Heart right ventricle (tissue), 16 donors: ENCODE measurements around the gene EGFR. TPM values are rescaled to one million over a fixed set of nuclear protein-coding genes. Genes with fewer than 3 reads are reported as not detected.

ENCODE experiments used
- ATAC-seq, 8 donors: fragments of 200-7000 bp; cut with Tn5 transposase; one replicate each; pipeline ENCODE4 v1.9.1; 2020; ENCODE audit warnings: mild to moderate bottlenecking in 8 of 8, moderate library complexity in 8 of 8, moderate number of reproducible peaks in 1 of 8
- DNase-seq, 2 donors: peaks; one replicate each; pipeline ENCODE4 v3.0.0-alpha.2; 2020
- H3K27ac ChIP-seq, 10 donors: fragments of 200-600 bp; sonication (generic) in 2 of 10; one replicate each; pipeline versions ENCODE4 v1.5.0 to v1.8.0; 2020 to 2022; ENCODE audit warnings: mild to moderate bottlenecking in 3 of 10
- H3K27me3 ChIP-seq, 7 donors: fragments of 200-600 bp; one replicate each; pipeline ENCODE4 v1.8.0; 2021 to 2022; ENCODE audit warnings: mild to moderate bottlenecking in 2 of 7
- H3K36me3 ChIP-seq, 9 donors: fragments of 200-600 bp; sonication (generic) in 1 of 9; one replicate each; pipeline versions ENCODE4 v1.5.0 to v1.8.0; 2020 to 2022; ENCODE audit warnings: mild to moderate bottlenecking in 2 of 9
- H3K4me1 ChIP-seq, 9 donors: fragments of 200-600 bp; sonication (generic) in 1 of 9; one replicate each; pipeline versions ENCODE4 v1.5.0 to v1.8.0; 2020 to 2022; ENCODE audit warnings: mild to moderate bottlenecking in 4 of 9
- H3K4me3 ChIP-seq, 10 donors: fragments of 200-600 bp; sonication (generic) in 2 of 10; one replicate each; pipeline versions ENCODE4 v1.5.0 to v1.8.0; 2020 to 2022; ENCODE audit warnings: mild to moderate bottlenecking in 7 of 10, moderate library complexity in 2 of 10
- H3K9me3 ChIP-seq, 11 donors: fragments of 200-600 bp in 10 of 11; sonication (generic) in 2 of 11; one replicate each; pipeline versions ENCODE4 v1.5.0 to v1.8.0; 2013 to 2022; ENCODE audit warnings: mild to moderate bottlenecking in 2 of 11, control low read depth in 1 of 11, moderate library complexity in 1 of 11
- CTCF ChIP-seq, 9 donors: fragments of 200-600 bp; sonication (generic) in 2 of 9; IDR thresholded peaks; one replicate each; pipeline versions ENCODE4 v1.5.0 to v1.8.0; 2021 to 2022; ENCODE audit warnings: antibody characterized with exemption in 9 of 9, mild to moderate bottlenecking in 5 of 9, moderate library complexity in 1 of 9
- WGBS, 2 donors: extraction: QIAGEN DNeasy Blood & Tissue Kit; methylation state at CpG; one replicate each; pipeline ENCODE4 v1.1.7; 2013; ENCODE audit warnings: inconsistent platforms in 1 of 2; 5-methylcytosine and 5-hydroxymethylcytosine counted together
- intact Hi-C, 10 donors: fragments of 100-400 bp; cut with DNase I; formaldehyde crosslinking; loops; one replicate each; pipeline versions ENCODE4 v1.11.1 to v1.14.2; 2022
- polyA plus RNA-seq, 2 donors: library from polyadenylated mRNA; stranded (reverse); fragments of 200-250 nt; gene quantifications; one replicate each; pipeline ENCODE4 v1.2.3, GENCODE V29; 2013
- total RNA-seq, 10 donors: library from RNA; stranded (reverse); fragmentation: NEBNext Ultra II Directional in 3 of 10; extraction: Animal tissue kit (Norgen Biotek cat#: 25700) in 3 of 10; gene quantifications; one replicate each; pipeline versions ENCODE4 v1.2.1 to v1.2.4, GENCODE V29; 2021 to 2023
- donor health status: Arrhythmogenic right ventricular cardiomyopathy.
- donor health status: ischemic (EF 13 %, LVEDD 7.1; RV severe dilation, severe dysfunction).
- donor health status: healthy with polysubstance abuse.
- donor health status: DM: no; HTN: yes; CAD: no.
- donor health status: DM: no; HTN: no; CAD: no.
- donor health status: ischemic (EF 25% LVEDD 6.9; RV normal size, moderate dysfunction).
- donor health status: ischemic (EF 25% LVEDD 5.7; RV mildly dilated, moderate dysfunction).
- donor health status: healthy.
- donor health status: DM: yes; HTN: yes; CAD: no.
- donor health status: Ischemic cardiomyopathy.
- donor health status: ischemic (EF 35%, LVEDD 5.7; RV mildly dilated, moderate dysfunction).
- donor health status: nonischemic (EF 11% LVEDD 7.7; RV severe dilation, severe dysfunction).
- donor health status: DM: yes; HTN: yes; CAD: no.
- donor health status: PGD.
- donor health status: ischemic (EF 29% LVEDD 5.4; RV normal size, mild dysfunction).
- donor health status: nonischemic (EF 23%, LVEDD 6.1; RV moderate dilation, normal function).

Gene EGFR
- total and polyA plus RNA-seq, 12 donors, result 1.9 to 13.5 (median 7.6) TPM

- TF ChIP-seq CTCF (IDR thresholded peaks at IDR 0.05), result no peak
- no peak overlapping the region for H3K4me3 ChIP-seq
- H3K36me3 ChIP-seq, result peaks cover 0 to 61% (median 8%) of the 10 kb centered on the region in 9 donors
- 89 to 95% methylated on average over 4 of the region's 4 CpGs for WGBS, 2 donors
- no peaks in the 10 kb centered on the region for H3K27me3 ChIP-seq
- ATAC-seq (no peak), DNase-seq (no peak)
- H3K4me1 ChIP-seq, result peaks cover 0 to 2% (median 0%) of the 10 kb centered on the region in 9 donors
- intact Hi-C loops, result no loop called here
- no peak overlapping the region for H3K27ac ChIP-seq
- no peaks in the 10 kb centered on the region for H3K9me3 ChIP-seq
Measured at GRCh38 chr7:55207436-55208125, 188.8 kb downstream of the EGFR start.

- Histone ChIP-seq H3K4me3 (no peak overlapping the region), H3K36me3 (peaks cover 0 to 49% (median 8%) of the 10 kb centered on the region in 9 donors), H3K27ac (no peak overlapping the region), H3K4me1 (peaks cover 0 to 9% (median 0%) of the 10 kb centered on the region in 9 donors), H3K27me3 (no peaks in the 10 kb centered on the region), H3K9me3 (no peaks in the 10 kb centered on the region)
- 87% methylated on average over 4 of the region's 4 CpGs for WGBS, 2 donors
- ATAC-seq, result no peak
- no peak for DNase-seq
- intact Hi-C loops, result no loop called here
- TF ChIP-seq CTCF (IDR thresholded peaks at IDR 0.05), result no peak
Measured at GRCh38 chr7:55209366-55209765, 190.5 kb downstream of the EGFR start.

GRCh38 chr7:55210176-55210575, 191.4 kb downstream of the EGFR start:
- DNase-seq (no peak), ATAC-seq (no peak)
- Histone ChIP-seq H3K36me3 (peaks cover 0 to 40% (median 8%) of the 10 kb centered on the region in 9 donors), H3K4me1 (peaks cover 0 to 9% (median 0%) of the 10 kb centered on the region in 9 donors), H3K9me3 (no peaks in the 10 kb centered on the region), H3K27ac (no peak overlapping the region), H3K27me3 (no peaks in the 10 kb centered on the region), H3K4me3 (no peak overlapping the region)
- no peak for TF ChIP-seq CTCF (IDR thresholded peaks at IDR 0.05)
- 96 to 97% methylated on average over 4 of the region's 4 CpGs for WGBS, 2 donors
- intact Hi-C loops, result no loop called here

- H3K27ac ChIP-seq, result no peak overlapping the region
- WGBS, 2 donors, result 79 to 81% methylated on average over 1 of the region's 1 CpG
- no peaks in the 10 kb centered on the region for H3K9me3 ChIP-seq
- intact Hi-C loops, result no loop called here
- peaks cover 0 to 35% (median 8%) of the 10 kb centered on the region in 9 donors for H3K36me3 ChIP-seq
- ATAC-seq, result no peak
- no peak for TF ChIP-seq CTCF (IDR thresholded peaks at IDR 0.05)
- DNase-seq, result no peak
- H3K4me1 ChIP-seq, result peaks cover 0 to 9% (median 0%) of the 10 kb centered on the region in 9 donors
- no peaks in the 10 kb centered on the region for H3K27me3 ChIP-seq
- no peak overlapping the region for H3K4me3 ChIP-seq
Measured at GRCh38 chr7:55210716-55211115, 191.9 kb downstream of the EGFR start.
